Measurements from ENCODE around the gene C22orf31.

DNA sequence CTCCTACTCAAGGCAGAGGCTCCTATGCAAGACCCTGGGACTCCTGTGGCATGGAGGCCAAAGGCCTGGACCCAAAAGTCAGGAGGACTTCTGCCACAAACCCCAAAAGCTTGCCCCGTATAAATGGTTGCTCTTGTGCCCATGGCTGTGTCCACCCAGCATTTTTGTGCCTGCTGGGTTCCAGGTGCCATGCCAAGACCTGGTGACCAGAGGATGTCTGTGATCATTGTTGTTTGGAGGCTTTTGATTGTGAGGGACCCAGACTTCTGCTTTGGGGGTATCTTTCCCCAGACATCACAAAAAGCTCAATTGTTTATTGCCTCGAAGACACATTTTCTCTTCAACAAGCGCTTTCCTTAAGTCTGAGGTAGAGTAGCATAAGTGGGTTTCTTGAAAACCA is 35.1 kb downstream of the C22orf31 start:
- TF ChIP-seq, protein P1, sequence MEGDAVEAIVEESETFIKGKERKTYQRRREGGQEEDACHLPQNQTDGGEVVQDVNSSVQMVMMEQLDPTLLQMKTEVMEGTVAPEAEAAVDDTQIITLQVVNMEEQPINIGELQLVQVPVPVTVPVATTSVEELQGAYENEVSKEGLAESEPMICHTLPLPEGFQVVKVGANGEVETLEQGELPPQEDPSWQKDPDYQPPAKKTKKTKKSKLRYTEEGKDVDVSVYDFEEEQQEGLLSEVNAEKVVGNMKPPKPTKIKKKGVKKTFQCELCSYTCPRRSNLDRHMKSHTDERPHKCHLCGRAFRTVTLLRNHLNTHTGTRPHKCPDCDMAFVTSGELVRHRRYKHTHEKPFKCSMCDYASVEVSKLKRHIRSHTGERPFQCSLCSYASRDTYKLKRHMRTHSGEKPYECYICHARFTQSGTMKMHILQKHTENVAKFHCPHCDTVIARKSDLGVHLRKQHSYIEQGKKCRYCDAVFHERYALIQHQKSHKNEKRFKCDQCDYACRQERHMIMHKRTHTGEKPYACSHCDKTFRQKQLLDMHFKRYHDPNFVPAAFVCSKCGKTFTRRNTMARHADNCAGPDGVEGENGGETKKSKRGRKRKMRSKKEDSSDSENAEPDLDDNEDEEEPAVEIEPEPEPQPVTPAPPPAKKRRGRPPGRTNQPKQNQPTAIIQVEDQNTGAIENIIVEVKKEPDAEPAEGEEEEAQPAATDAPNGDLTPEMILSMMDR (IDR thresholded peaks at IDR 0.05): no peak
- TF ChIP-seq EP300 (IDR thresholded peaks at IDR 0.05): no peak
